Neural cell (in vitro differentiated cells): ENCODE measurements around the gene FAM83F. TPM values are rescaled to one million over a fixed set of nuclear protein-coding genes. Genes with fewer than 3 reads are reported as not detected.

Experiments used
- H2AFZ ChIP-seq: fragments of 200-600, 300-800 bp; sonication (generic), shearing (Covaris generic); 2 replicates; pipeline ENCODE4 v1.6.0; 2014; ENCODE audit warnings: low read depth, mild to moderate bottlenecking, antibody characterized with exemption, low read length, moderate library complexity
- H3F3A ChIP-seq: fragments of 200-600 bp; shearing (Covaris generic); 2 replicates; pipeline ENCODE4 v1.6.1; 2016; ENCODE audit warnings: mild to moderate bottlenecking, moderate library complexity, mixed read lengths, antibody characterized with exemption, low read length; ENCODE audit not compliant: insufficient read depth, poor library complexity, severe bottlenecking
- H3K27ac ChIP-seq: fragments of 200-600, 300-800 bp; sonication (generic), shearing (Covaris generic); 2 replicates; pipeline ENCODE4 v1.5.1; 2014; ENCODE audit warnings: mild to moderate bottlenecking, low read length, moderate library complexity
- H3K27me3 ChIP-seq: fragments of 300-800, 200-600 bp; sonication (generic), shearing (Covaris generic); 2 replicates; pipeline ENCODE4 v1.6.0; 2014; ENCODE audit warnings: mild to moderate bottlenecking, low read depth, low read length, moderate library complexity; ENCODE audit not compliant: insufficient read depth
- H3K36me3 ChIP-seq: fragments of 300-800, 200-600 bp; sonication (generic), shearing (Covaris generic); 2 replicates; pipeline ENCODE4 v1.5.1; 2014; ENCODE audit warnings: mild to moderate bottlenecking, antibody characterized with exemption, low read length, moderate library complexity; ENCODE audit not compliant: insufficient read depth
- H3K4me2 ChIP-seq: fragments of 300-800, 200-600 bp; sonication (generic), shearing (Covaris generic); 2 replicates; pipeline ENCODE4 v1.6.0; 2014; ENCODE audit warnings: mild to moderate bottlenecking, low read length
- H3K4me3 ChIP-seq: fragments of 300-800, 200-600 bp; sonication (generic), shearing (Covaris generic); 2 replicates; pipeline ENCODE4 v1.5.1; 2014; ENCODE audit warnings: mild to moderate bottlenecking, low read length, moderate library complexity
- H3K79me2 ChIP-seq: fragments of 200-600 bp; shearing (Covaris generic); replicated peaks from 2 replicates; pipeline ENCODE4 v1.6.0; 2014; ENCODE audit warnings: mild to moderate bottlenecking, low read length, moderate library complexity; ENCODE audit not compliant: insufficient read depth
- H3K9ac ChIP-seq: fragments of 300-800, 200-600 bp; sonication (generic), shearing (Covaris generic); 2 replicates; pipeline ENCODE4 v1.6.1; 2016; ENCODE audit warnings: mild to moderate bottlenecking, low read length, mixed read lengths
- H3K9me2 ChIP-seq: fragments of 200-600 bp; shearing (Covaris generic); 2 replicates; pipeline ENCODE4 v1.6.1; 2016; ENCODE audit warnings: mild to moderate bottlenecking, low read length, mixed read lengths; ENCODE audit not compliant: insufficient read depth
- H3K9me3 ChIP-seq: fragments of 200-600, 300-800 bp; sonication (generic), shearing (Covaris generic); 2 replicates; pipeline ENCODE4 v1.6.1; 2016; ENCODE audit warnings: mild to moderate bottlenecking, mixed run types, low read length, moderate library complexity, mixed read lengths
- H4K20me1 ChIP-seq: fragments of 200-600 bp; shearing (Covaris generic); 2 replicates; pipeline ENCODE4 v1.6.1; 2016; ENCODE audit warnings: mild to moderate bottlenecking, mixed run types; ENCODE audit not compliant: insufficient read depth
- CTCF ChIP-seq: fragments of 450-650 bp; IDR thresholded peaks from 2 replicates; pipeline ENCODE4 v1.5.1; 2014; ENCODE audit warnings: antibody characterized with exemption, mild to moderate bottlenecking, moderate library complexity; ENCODE audit not compliant: poor library complexity, severe bottlenecking
- EP300 ChIP-seq: fragments of 450-650 bp; conservative IDR thresholded peaks from 2 replicates; pipeline ENCODE4 v1.6.1; 2014; ENCODE audit warnings: antibody characterized with exemption, mild to moderate bottlenecking, moderate library complexity; ENCODE audit not compliant: poor library complexity, severe bottlenecking
- EZH2 ChIP-seq: fragments of 200-600, 300-800 bp; shearing (Covaris generic), sonication (generic); IDR thresholded peaks from 2 replicates; pipeline ENCODE4 v1.6.1; 2014; ENCODE audit warnings: antibody characterized with exemption, low read length, borderline replicate concordance, mild to moderate bottlenecking; ENCODE audit not compliant: insufficient read depth, poor library complexity, severe bottlenecking
- MXI1 ChIP-seq: fragments of 450-650 bp; conservative IDR thresholded peaks from 2 replicates; pipeline ENCODE4 v1.6.1; 2014; ENCODE audit warnings: antibody characterized with exemption, mild to moderate bottlenecking; ENCODE audit not compliant: poor library complexity, severe bottlenecking
- POLR2AphosphoS5 ChIP-seq: IDR thresholded peaks from 2 replicates; pipeline ENCODE4 v1.6.1; 2012
- RAD21 ChIP-seq: fragments of 450-650 bp; conservative IDR thresholded peaks from 2 replicates; pipeline ENCODE4 v1.6.1; 2014; ENCODE audit warnings: antibody characterized with exemption, mild to moderate bottlenecking, moderate library complexity
- SMC3 ChIP-seq: fragments of 450-650 bp; conservative IDR thresholded peaks from 2 replicates; pipeline ENCODE4 v1.6.1; 2014; ENCODE audit warnings: antibody characterized with exemption, mild to moderate bottlenecking, moderate library complexity; ENCODE audit not compliant: poor library complexity
- TAF1 ChIP-seq: IDR thresholded peaks from 2 replicates; pipeline ENCODE4 v1.6.1; 2012; ENCODE audit warnings: low read depth
- polyA plus RNA-seq: library from polyadenylated mRNA; depleted of rRNA; stranded (reverse); fragments of >200 nt; gene quantifications from 2 replicates; pipeline ENCODE4 v1.2.3, GENCODE V29; 2014
- TF ChIP-seq, protein P1 (sequence below): IDR thresholded peaks from 2 replicates; pipeline ENCODE4 v1.6.1; 2012; ENCODE audit warnings: borderline replicate concordance

FAM83F gene
- polyA plus RNA-seq, 1 donor from 2014 or later, result 0.42 TPM

GRCh38 chr22:40046126-40046525 lies 51.4 kb downstream of the FAM83F start:
- no peaks in the 10 kb centered on the region for H3K9me2 ChIP-seq

DNA sequence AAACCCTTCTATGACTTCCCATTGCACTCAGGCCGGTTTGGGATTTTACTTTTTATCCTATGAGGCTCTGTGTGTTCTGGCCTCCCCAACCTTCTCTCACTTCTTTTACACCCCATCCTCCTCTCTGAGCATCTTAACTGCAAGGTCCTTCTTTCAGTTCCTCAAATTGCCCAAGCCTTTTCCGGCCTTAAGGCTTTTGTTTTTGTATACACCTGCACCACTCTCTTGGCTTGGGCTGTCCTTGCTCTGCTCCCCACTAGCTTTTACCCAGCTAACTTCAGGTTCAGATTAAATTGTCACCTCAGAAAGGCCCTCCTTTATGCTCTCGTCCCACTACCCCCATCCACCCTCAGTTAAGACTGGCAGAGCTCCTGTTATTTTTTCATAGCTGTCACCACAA lies 55.5 kb downstream of the FAM83F start:
- H3K27ac ChIP-seq, result no peak overlapping the region
- no peak overlapping the region for H3K4me3 ChIP-seq
- H3K79me2 ChIP-seq, result peaks cover 17% of the 10 kb centered on the region
- H3K9me2 ChIP-seq, result no peaks in the 10 kb centered on the region
- H3F3A ChIP-seq, result no peaks in the 10 kb centered on the region
- no peak overlapping the region for H2AFZ ChIP-seq
- H4K20me1 ChIP-seq, result no peaks in the 10 kb centered on the region
- no peaks in the 10 kb centered on the region for H3K9me3 ChIP-seq
- H3K4me2 ChIP-seq, result no peak overlapping the region
- no peaks in the 10 kb centered on the region for H3K27me3 ChIP-seq
- H3K9ac ChIP-seq, result no peak overlapping the region
- TF ChIP-seq EP300 (no peak), TAF1 (no peak), SMC3 (no peak), RAD21 (no peak)
- no peaks in the 10 kb centered on the region for H3K36me3 ChIP-seq

More at GRCh38 chr22:40046126-40046525, 51.4 kb downstream of the FAM83F start:
- peak overlapping the region; percentile 98 for H3K4me3 ChIP-seq
- no peaks in the 10 kb centered on the region for H3F3A ChIP-seq
- no peaks in the 10 kb centered on the region for H4K20me1 ChIP-seq
- H3K79me2 ChIP-seq, result peaks cover 9% of the 10 kb centered on the region
- no peaks in the 10 kb centered on the region for H3K27me3 ChIP-seq
- no peak overlapping the region for H2AFZ ChIP-seq
- H3K4me2 ChIP-seq, result peak overlapping the region; percentile 61
- H3K27ac ChIP-seq, result no peak overlapping the region
- H3K9ac ChIP-seq, result no peak overlapping the region
- H3K36me3 ChIP-seq, result no peaks in the 10 kb centered on the region
- TF ChIP-seq CTCF, result no peak
- TF ChIP-seq, protein P1, sequence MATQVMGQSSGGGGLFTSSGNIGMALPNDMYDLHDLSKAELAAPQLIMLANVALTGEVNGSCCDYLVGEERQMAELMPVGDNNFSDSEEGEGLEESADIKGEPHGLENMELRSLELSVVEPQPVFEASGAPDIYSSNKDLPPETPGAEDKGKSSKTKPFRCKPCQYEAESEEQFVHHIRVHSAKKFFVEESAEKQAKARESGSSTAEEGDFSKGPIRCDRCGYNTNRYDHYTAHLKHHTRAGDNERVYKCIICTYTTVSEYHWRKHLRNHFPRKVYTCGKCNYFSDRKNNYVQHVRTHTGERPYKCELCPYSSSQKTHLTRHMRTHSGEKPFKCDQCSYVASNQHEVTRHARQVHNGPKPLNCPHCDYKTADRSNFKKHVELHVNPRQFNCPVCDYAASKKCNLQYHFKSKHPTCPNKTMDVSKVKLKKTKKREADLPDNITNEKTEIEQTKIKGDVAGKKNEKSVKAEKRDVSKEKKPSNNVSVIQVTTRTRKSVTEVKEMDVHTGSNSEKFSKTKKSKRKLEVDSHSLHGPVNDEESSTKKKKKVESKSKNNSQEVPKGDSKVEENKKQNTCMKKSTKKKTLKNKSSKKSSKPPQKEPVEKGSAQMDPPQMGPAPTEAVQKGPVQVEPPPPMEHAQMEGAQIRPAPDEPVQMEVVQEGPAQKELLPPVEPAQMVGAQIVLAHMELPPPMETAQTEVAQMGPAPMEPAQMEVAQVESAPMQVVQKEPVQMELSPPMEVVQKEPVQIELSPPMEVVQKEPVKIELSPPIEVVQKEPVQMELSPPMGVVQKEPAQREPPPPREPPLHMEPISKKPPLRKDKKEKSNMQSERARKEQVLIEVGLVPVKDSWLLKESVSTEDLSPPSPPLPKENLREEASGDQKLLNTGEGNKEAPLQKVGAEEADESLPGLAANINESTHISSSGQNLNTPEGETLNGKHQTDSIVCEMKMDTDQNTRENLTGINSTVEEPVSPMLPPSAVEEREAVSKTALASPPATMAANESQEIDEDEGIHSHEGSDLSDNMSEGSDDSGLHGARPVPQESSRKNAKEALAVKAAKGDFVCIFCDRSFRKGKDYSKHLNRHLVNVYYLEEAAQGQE, result no peak
- TF ChIP-seq EP300, result no peak
- TF ChIP-seq EZH2, result no peak
- no peak for TF ChIP-seq SMC3
- TF ChIP-seq RAD21, result no peak
- TF ChIP-seq MXI1, result no peak
- TF ChIP-seq TAF1, result no peak
- no peak for TF ChIP-seq POLR2AphosphoS5
- no peaks in the 10 kb centered on the region for H3K9me3 ChIP-seq
